IMR-90 (cell line): ENCODE measurements around the gene COG3.

ENCODE experiments used
- BHLHE40 ChIP-seq: fragments of 150-350 bp; IDR thresholded peaks from 2 replicates; pipeline ENCODE4 v1.6.1; 2016; ENCODE audit warnings: mild to moderate bottlenecking, low read depth, low read length
- CHD1 ChIP-seq: IDR thresholded peaks from 2 replicates; pipeline ENCODE4 v1.6.1; 2012; ENCODE audit warnings: low read depth, low read length, improper control_type of control experiment
- CTCF ChIP-seq: conservative IDR thresholded peaks from 2 replicates; pipeline ENCODE4 v1.5.1; 2012; ENCODE audit warnings: mild to moderate bottlenecking, low read depth, low read length, improper control_type of control experiment
- FOS ChIP-seq: fragments of 150-350 bp; IDR thresholded peaks from 2 replicates; pipeline ENCODE4 v1.6.1; 2016; ENCODE audit warnings: low read depth, low read length
- MAFK ChIP-seq: IDR thresholded peaks from 2 replicates; pipeline ENCODE4 v1.6.1; 2012; ENCODE audit warnings: low read depth, low read length, improper control_type of control experiment
- MXI1 ChIP-seq: IDR thresholded peaks from 2 replicates; pipeline ENCODE4 v1.6.1; 2012; ENCODE audit warnings: low read depth, mild to moderate bottlenecking, low read length, moderate library complexity, borderline replicate concordance
- POLR2A ChIP-seq: IDR thresholded peaks from 2 replicates; pipeline ENCODE4 v1.6.1; 2012; ENCODE audit warnings: mild to moderate bottlenecking, low read depth, low read length
- RAD21 ChIP-seq: IDR thresholded peaks from 2 replicates; pipeline ENCODE4 v1.6.1; 2012; ENCODE audit warnings: low read length, improper control_type of control experiment
- RFX5 ChIP-seq: IDR thresholded peaks from 2 replicates; pipeline ENCODE4 v1.8.0; 2012; ENCODE audit warnings: low read depth, mild to moderate bottlenecking, low read length, moderate library complexity

DNA sequence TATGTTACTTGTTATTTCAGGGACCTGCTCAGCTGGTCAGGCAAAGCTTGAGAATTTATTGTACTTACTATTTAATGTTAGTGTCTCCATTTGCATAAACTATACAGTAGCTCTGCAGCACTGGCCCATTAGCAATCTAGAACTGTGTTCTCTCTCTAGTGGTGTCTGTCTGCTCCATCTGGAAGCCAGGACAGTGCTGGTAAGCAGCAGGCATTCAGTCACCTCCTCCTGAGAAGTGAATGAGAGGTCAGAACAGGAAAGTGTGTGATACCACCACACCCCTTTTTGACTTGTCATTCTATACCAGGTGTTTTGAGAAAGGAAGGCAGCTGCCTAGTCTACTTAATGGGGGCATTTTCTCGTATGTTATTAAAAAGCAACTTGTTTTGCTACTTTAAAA is 3.9 kb downstream of the COG3 start:
- TF ChIP-seq BHLHE40 (no peak), CTCF (no peak), MXI1 (no peak), POLR2A (no peak), FOS (no peak), CHD1 (no peak), MAFK (no peak), RFX5 (no peak), RAD21 (no peak)
